ENCODE data around the gene SMYD3.

- TF ChIP-seq FOXA1 (IDR thresholded peaks at IDR 0.05) (no peak), SP1 (IDR thresholded peaks at IDR 0.05) (no peak), ELF4 (IDR thresholded peaks at IDR 0.05) (no peak), FOXM1 (IDR thresholded peaks at IDR 0.05; ENCODE audit: borderline replicate concordance) (no peak), LEF1 (IDR thresholded peaks at IDR 0.05; ENCODE audit: borderline replicate concordance) (no peak)
Measured at GRCh38 chr1:246427611-246428010, 79.5 kb downstream of the SMYD3 start.

All from HEK293T (cell line).